H9 (cell line): ENCODE data around the gene PRELID1. TPM values are rescaled to one million over a fixed set of nuclear protein-coding genes. Genes with fewer than 3 reads are reported as not detected.

Experiments used
- DNase-seq: peaks from one replicate; pipeline ENCODE4 v3.0.0-alpha.2; 2017
- H2AFZ ChIP-seq: one replicate; pipeline ENCODE4 v1.6.1; 2013; ENCODE audit warnings: mild to moderate bottlenecking, low read length, control low read depth, moderate library complexity
- H2AK5ac ChIP-seq: 2 replicates; pipeline ENCODE4 v1.6.1; 2013; ENCODE audit warnings: low read length, control low read depth, mixed read lengths; ENCODE audit not compliant: insufficient read length
- H2BK120ac ChIP-seq: one replicate; pipeline ENCODE4 v1.6.1; 2013; ENCODE audit warnings: low read depth, mild to moderate bottlenecking, low read length, control low read depth, inconsistent platforms; ENCODE audit not compliant: poor library complexity, severe bottlenecking
- H2BK12ac ChIP-seq: 2 replicates; pipeline ENCODE4 v1.6.1; 2013; ENCODE audit warnings: low read length, control low read depth, mixed read lengths, low read depth; ENCODE audit not compliant: insufficient read length
- H2BK15ac ChIP-seq: 2 replicates; pipeline ENCODE4 v1.6.1; 2013; ENCODE audit warnings: low read depth, low read length, control low read depth
- H2BK20ac ChIP-seq: one replicate; pipeline ENCODE4 v1.6.1; 2013; ENCODE audit warnings: low read depth, mild to moderate bottlenecking, low read length, control low read depth, inconsistent platforms; ENCODE audit not compliant: poor library complexity, severe bottlenecking
- H2BK5ac ChIP-seq: 2 replicates; pipeline ENCODE4 v1.6.1; 2013; ENCODE audit warnings: low read length, control low read depth, mixed read lengths; ENCODE audit not compliant: insufficient read length
- H3K14ac ChIP-seq: 2 replicates; pipeline ENCODE4 v1.6.1; 2013; ENCODE audit warnings: low read length, control low read depth; ENCODE audit not compliant: insufficient read depth
- H3K18ac ChIP-seq: 2 replicates; pipeline ENCODE4 v1.6.1; 2013; ENCODE audit warnings: low read depth, mild to moderate bottlenecking, mixed read lengths, low read length, control low read depth; ENCODE audit not compliant: insufficient read length
- H3K23ac ChIP-seq: 2 replicates; pipeline ENCODE4 v1.6.1; 2013; ENCODE audit warnings: low read length, control low read depth, mixed read lengths, low read depth; ENCODE audit not compliant: insufficient read length
- H3K23me2 ChIP-seq: 2 replicates; pipeline ENCODE4 v1.6.1; 2013; ENCODE audit warnings: low read depth, mild to moderate bottlenecking, mixed read lengths, low read length, control low read depth; ENCODE audit not compliant: insufficient read length, poor library complexity, severe bottlenecking
- H3K27ac ChIP-seq: 2 replicates; pipeline ENCODE4 v1.5.1; 2013; ENCODE audit warnings: low read length, control low read depth, mixed read lengths, low read depth; ENCODE audit not compliant: insufficient read length
- H3K27me3 ChIP-seq: 2 replicates; pipeline ENCODE4 v1.6.1; 2013; ENCODE audit warnings: low read length, control low read depth, inconsistent platforms; ENCODE audit not compliant: insufficient read depth
- H3K4ac ChIP-seq: 2 replicates; pipeline ENCODE4 v1.6.1; 2013; ENCODE audit warnings: low read depth, mild to moderate bottlenecking, control low read depth, inconsistent platforms, low read length, moderate library complexity
- H3K4me1 ChIP-seq: 2 replicates; pipeline ENCODE4 v1.6.1; 2013; ENCODE audit warnings: low read length, control low read depth, inconsistent platforms; ENCODE audit not compliant: insufficient read depth
- H3K4me2 ChIP-seq: 2 replicates; pipeline ENCODE4 v1.6.1; 2013; ENCODE audit warnings: low read length, control low read depth, mixed read lengths; ENCODE audit not compliant: insufficient read length, insufficient read depth
- H3K56ac ChIP-seq: 2 replicates; pipeline ENCODE4 v1.6.1; 2013; ENCODE audit warnings: low read depth, mild to moderate bottlenecking, mixed read lengths, low read length, control low read depth; ENCODE audit not compliant: insufficient read length
- H3K79me1 ChIP-seq: 2 replicates; pipeline ENCODE4 v1.6.1; 2013; ENCODE audit warnings: low read depth, mild to moderate bottlenecking, moderate library complexity, low read length, control low read depth, inconsistent platforms; ENCODE audit not compliant: insufficient read depth, poor library complexity, severe bottlenecking
- H3K79me2 ChIP-seq: 2 replicates; pipeline ENCODE4 v1.6.1; 2013; ENCODE audit warnings: low read length, control low read depth, inconsistent platforms; ENCODE audit not compliant: insufficient read depth
- H3K9ac ChIP-seq: 2 replicates; pipeline ENCODE4 v1.6.1; 2013; ENCODE audit warnings: low read length, control low read depth, mixed read lengths; ENCODE audit not compliant: insufficient read length; ENCODE audit errors: extremely low read depth
- H3K9me3 ChIP-seq: one replicate; pipeline ENCODE4 v1.6.1; 2013; ENCODE audit warnings: low read depth, low read length, inconsistent platforms; ENCODE audit not compliant: control insufficient read depth
- H3T11ph ChIP-seq: one replicate; pipeline ENCODE4 v1.6.1; 2013; ENCODE audit warnings: mild to moderate bottlenecking, low read length, control low read depth, inconsistent platforms
- H4K20me1 ChIP-seq: one replicate; pipeline ENCODE4 v1.6.1; 2013; ENCODE audit not compliant: control insufficient read depth, insufficient read length, insufficient read depth
- H4K5ac ChIP-seq: 2 replicates; pipeline ENCODE4 v1.6.1; 2013; ENCODE audit warnings: low read depth, mild to moderate bottlenecking, mixed read lengths, low read length, control low read depth; ENCODE audit not compliant: insufficient read length
- H4K8ac ChIP-seq: replicated peaks from 2 replicates; pipeline ENCODE4 v1.6.1; 2013; ENCODE audit warnings: low read length, control low read depth, mixed read lengths, low read depth; ENCODE audit not compliant: insufficient read length
- H4K91ac ChIP-seq: 2 replicates; pipeline ENCODE4 v1.6.1; 2013; ENCODE audit warnings: low read depth, mild to moderate bottlenecking, moderate library complexity, mixed read lengths, low read length, control low read depth; ENCODE audit not compliant: insufficient read length
- H3K27ac Mint-ChIP-seq, 3 experiments: 2 replicates in 2 of 3; 3 replicates in 1 of 3; pipeline ENCODE4 v1.8.0; 2020 to 2021; ENCODE audit warnings: mixed read lengths in 3 of 3, mild to moderate bottlenecking in 1 of 3, moderate library complexity in 1 of 3
- H3K27me3 Mint-ChIP-seq: 2 replicates; pipeline ENCODE4 v1.8.0; 2021; ENCODE audit warnings: low read depth, mild to moderate bottlenecking, moderate library complexity, mixed read lengths
- H3K36me3 Mint-ChIP-seq, 3 experiments: 2 replicates in 2 of 3; 3 replicates in 1 of 3; pipeline ENCODE4 v1.8.0; 2020 to 2021; ENCODE audit warnings: low read depth in 3 of 3, mixed read lengths in 3 of 3; ENCODE audit not compliant: insufficient read depth in 1 of 3
- H3K4me1 Mint-ChIP-seq, 2 experiments: 2 replicates each; pipeline ENCODE4 v1.8.0; 2020; ENCODE audit warnings: mixed read lengths in 2 of 2
- H3K4me3 Mint-ChIP-seq, 2 experiments: 2 replicates in 1 of 2; 3 replicates in 1 of 2; pipeline ENCODE4 v1.8.0; 2020 to 2021; ENCODE audit warnings: mild to moderate bottlenecking in 2 of 2, mixed read lengths in 2 of 2, moderate library complexity in 1 of 2
- H3K9me3 Mint-ChIP-seq, 2 experiments: 2 replicates in 1 of 2; 3 replicates in 1 of 2; pipeline ENCODE4 v1.8.0; 2020; ENCODE audit warnings: mild to moderate bottlenecking in 2 of 2, mixed read lengths in 2 of 2, moderate library complexity in 1 of 2
- WGBS: extraction: QIAGEN DNeasy Blood & Tissue Kit; methylation state at CpG from one replicate; pipeline ENCODE4 v1.1.7; 2013; ENCODE audit warnings: missing lambda C conversion rate, low lambda C conversion rate, mixed read lengths; ENCODE audit not compliant: insufficient read length; ENCODE audit errors: extremely low coverage; 5-methylcytosine and 5-hydroxymethylcytosine counted together
- total RNA-seq: library from RNA; stranded (reverse); gene quantifications from 2 replicates; pipeline ENCODE4 v1.2.1, GENCODE V29; 2021
- TF ChIP-seq, protein P1 (sequence below): fragments of 200-600 bp; sonication (generic); conservative IDR thresholded peaks from 3 replicates; pipeline ENCODE4 v1.8.0; 2021; ENCODE audit warnings: antibody characterized with exemption, mild to moderate bottlenecking

Gene PRELID1
- total RNA-seq, 1 experiment from 2014 or later, result 213 TPM

DNA sequence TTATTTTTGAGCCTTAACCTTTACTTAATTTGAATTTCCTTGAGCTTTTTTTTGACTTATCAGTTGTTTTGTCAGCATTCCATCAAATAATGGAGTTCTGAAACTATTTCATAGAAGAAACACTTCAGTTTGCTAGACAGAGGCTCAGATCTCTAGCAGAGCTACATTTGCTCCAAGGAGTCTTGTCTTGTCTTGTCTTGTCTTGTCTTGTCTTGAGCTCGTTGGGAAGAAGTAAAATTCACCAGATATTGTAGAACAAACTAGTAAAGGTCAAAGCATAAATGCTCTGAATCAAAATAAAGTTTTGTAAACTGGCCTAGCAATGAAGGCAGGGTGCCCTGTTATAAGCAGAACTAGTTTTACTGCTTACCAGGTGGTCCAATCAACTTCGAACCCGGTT lies 33.6 kb upstream of the PRELID1 start:
- H3K27me3 Mint-ChIP-seq, result no peaks in the 10 kb centered on the region
- TF ChIP-seq, protein P1, sequence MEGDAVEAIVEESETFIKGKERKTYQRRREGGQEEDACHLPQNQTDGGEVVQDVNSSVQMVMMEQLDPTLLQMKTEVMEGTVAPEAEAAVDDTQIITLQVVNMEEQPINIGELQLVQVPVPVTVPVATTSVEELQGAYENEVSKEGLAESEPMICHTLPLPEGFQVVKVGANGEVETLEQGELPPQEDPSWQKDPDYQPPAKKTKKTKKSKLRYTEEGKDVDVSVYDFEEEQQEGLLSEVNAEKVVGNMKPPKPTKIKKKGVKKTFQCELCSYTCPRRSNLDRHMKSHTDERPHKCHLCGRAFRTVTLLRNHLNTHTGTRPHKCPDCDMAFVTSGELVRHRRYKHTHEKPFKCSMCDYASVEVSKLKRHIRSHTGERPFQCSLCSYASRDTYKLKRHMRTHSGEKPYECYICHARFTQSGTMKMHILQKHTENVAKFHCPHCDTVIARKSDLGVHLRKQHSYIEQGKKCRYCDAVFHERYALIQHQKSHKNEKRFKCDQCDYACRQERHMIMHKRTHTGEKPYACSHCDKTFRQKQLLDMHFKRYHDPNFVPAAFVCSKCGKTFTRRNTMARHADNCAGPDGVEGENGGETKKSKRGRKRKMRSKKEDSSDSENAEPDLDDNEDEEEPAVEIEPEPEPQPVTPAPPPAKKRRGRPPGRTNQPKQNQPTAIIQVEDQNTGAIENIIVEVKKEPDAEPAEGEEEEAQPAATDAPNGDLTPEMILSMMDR, result no peak
- no peak overlapping the region for H3K4ac ChIP-seq
- H3K4me1 Mint-ChIP-seq, result no peaks in the 10 kb centered on the region
- H3K23me2 ChIP-seq, result no peaks in the 10 kb centered on the region
- no CpG with 5 or more reads among the region's 3 CpGs for WGBS
- H4K8ac ChIP-seq, result no peak overlapping the region
- H4K5ac ChIP-seq, result no peak overlapping the region
- no peak overlapping the region for H2BK15ac ChIP-seq
- no peak overlapping the region for H4K91ac ChIP-seq
- H3K79me2 ChIP-seq, result no peaks in the 10 kb centered on the region; the same call in 1 of the 2 replicates
- no peak overlapping the region for H3K4me3 Mint-ChIP-seq
- H2BK120ac ChIP-seq, result no peak overlapping the region
- peaks cover 29 to 96% (median 92%) of the 10 kb centered on the region in 3 experiments; a peak in 6 of 7 replicates for H3K36me3 Mint-ChIP-seq
- no peaks in the 10 kb centered on the region for H3K4me1 ChIP-seq
- no peaks in the 10 kb centered on the region for H3K79me1 ChIP-seq
- no peaks in the 10 kb centered on the region for H3K9me3 Mint-ChIP-seq
- no peak overlapping the region for H2AFZ ChIP-seq
- no peak overlapping the region for H3K14ac ChIP-seq
- no peak overlapping the region for H3K23ac ChIP-seq
- no peak overlapping the region for H2BK20ac ChIP-seq
- no peak overlapping the region for H3K56ac ChIP-seq
- no peak overlapping the region for H3K9ac ChIP-seq
- no peak overlapping the region for H2AK5ac ChIP-seq
- H2BK5ac ChIP-seq, result no peak overlapping the region
- H4K20me1 ChIP-seq, result no peaks in the 10 kb centered on the region
- no peak overlapping the region for H3T11ph ChIP-seq
- no peak overlapping the region for H2BK12ac ChIP-seq
- no peak overlapping the region for H3K4me2 ChIP-seq
- H3K27ac ChIP-seq, result no peak overlapping the region
- no peak overlapping the region for H3K18ac ChIP-seq
- H3K9me3 ChIP-seq, result no peaks in the 10 kb centered on the region
- H3K27me3 ChIP-seq, result no peaks in the 10 kb centered on the region
- DNase-seq, result no peak
- H3K27ac Mint-ChIP-seq, result peak overlapping the region in 1 of 3 experiments; percentile 4; a peak in 1 of 7 replicates
